ENCODE data around the gene ROCK1.

The ROCK1 gene

GRCh38 chr18:21131698-21132227, 20.1 kb upstream of the ROCK1 start:
- no peak overlapping the region for H3K9ac ChIP-seq
- no peaks in the 10 kb centered on the region for H4K20me1 ChIP-seq
- peaks cover 0 to 34% (median 0%) of the 10 kb centered on the region in 10 experiments; a peak in 5 of 20 replicates for H3K4me1 ChIP-seq
- TF ChIP-seq Cebpa-rat (IDR thresholded peaks at IDR 0.05) = no peak
- H3K27me3 ChIP-seq = no peaks in the 10 kb centered on the region
- no peak overlapping the region for H3K4me2 ChIP-seq
- no peak overlapping the region for H3K27ac ChIP-seq
- H3K9me3 ChIP-seq (replicated peaks in 1 of 11) = peaks cover 0 to 15% (median 10%) of the 10 kb centered on the region in 11 experiments; a peak in 15 of 22 replicates
- no peak overlapping the region for H3K4me3 ChIP-seq
- no peaks in the 10 kb centered on the region for H3K36me3 ChIP-seq

- H3K4me2 ChIP-seq = peak overlapping the region in 2 of 11 experiments; percentile 24 to 29; a peak in 3 of 22 replicates
- H3K4me3 ChIP-seq = no peak overlapping the region
- peaks cover 0 to 15% (median 10%) of the 10 kb centered on the region in 11 experiments; a peak in 15 of 22 replicates for H3K9me3 ChIP-seq (replicated peaks in 1 of 11)
- H3K27me3 ChIP-seq = no peaks in the 10 kb centered on the region
- peak overlapping the region in 1 of 11 experiments; percentile 19; a peak in 1 of 22 replicates for H3K27ac ChIP-seq
- H4K20me1 ChIP-seq = no peaks in the 10 kb centered on the region
- H3K4me1 ChIP-seq = peaks cover 0 to 27% (median 0%) of the 10 kb centered on the region in 10 experiments; a peak in 5 of 20 replicates
- no peak overlapping the region; a peak in 1 of 22 replicates for H3K9ac ChIP-seq
- H3K36me3 ChIP-seq = no peaks in the 10 kb centered on the region
- TF ChIP-seq Cebpa-rat (IDR thresholded peaks at IDR 0.05) = no peak
Observed at GRCh38 chr18:21129566-21130216, 18.1 kb upstream of the ROCK1 start.

GRCh38 chr18:21123290-21123926, 11.8 kb upstream of the ROCK1 start:
- Histone ChIP-seq H3K9ac (peak overlapping the region in 1 of 11 experiments; percentile 44; a peak in 1 of 22 replicates), H3K9me3 (replicated peaks in 1 of 11) (no peaks in the 10 kb centered on the region)
- TF ChIP-seq Cebpa-rat (IDR thresholded peaks at IDR 0.05) = no peak

GRCh38 chr18:21118806-21119205, 7.2 kb upstream of the ROCK1 start:
- Histone ChIP-seq H3K4me2 (peak overlapping the region in 1 of 11 experiments; percentile 66; a peak in 2 of 22 replicates), H3K27ac (peak overlapping the region in 1 of 11 experiments; percentile 69; a peak in 1 of 22 replicates)

More at GRCh38 chr18:21123290-21123926, 11.8 kb upstream of the ROCK1 start:
- Histone ChIP-seq H3K36me3 (no peaks in the 10 kb centered on the region), H3K4me3 (no peak overlapping the region), H3K4me2 (peak overlapping the region; percentile 11 to 60 (median 44); a peak in 13 of 22 replicates), H3K27me3 (no peaks in the 10 kb centered on the region), H4K20me1 (no peaks in the 10 kb centered on the region), H3K4me1 (peaks cover 7 to 16% (median 9%) of the 10 kb centered on the region in 10 experiments; a peak in 18 of 20 replicates), H3K27ac (no peak overlapping the region)

GRCh38 chr18:21117409-21118131, 6.0 kb upstream of the ROCK1 start:
- Histone ChIP-seq H3K9ac (peak overlapping the region in 5 of 11 experiments; percentile 9 to 64 (median 26); a peak in 8 of 22 replicates), H3K9me3 (replicated peaks in 1 of 11) (no peaks in the 10 kb centered on the region), H4K20me1 (no peaks in the 10 kb centered on the region), H3K36me3 (no peaks in the 10 kb centered on the region), H3K4me2 (peak overlapping the region; percentile 19 to 88 (median 55); a peak in 20 of 22 replicates), H3K27ac (peak overlapping the region in 8 of 11 experiments; percentile 21 to 70 (median 50); a peak in 11 of 22 replicates), H3K4me3 (peak overlapping the region in 3 of 10 experiments; percentile 3 to 19 (median 5); a peak in 2 of 20 replicates), H3K27me3 (no peaks in the 10 kb centered on the region), H3K4me1 (peaks cover 13 to 59% (median 27%) of the 10 kb centered on the region in 10 experiments)
- TF ChIP-seq Cebpa-rat (IDR thresholded peaks at IDR 0.05) = no peak

More at GRCh38 chr18:21118806-21119205, 7.2 kb upstream of the ROCK1 start:
- H3K4me1 ChIP-seq = peaks cover 16 to 52% (median 27%) of the 10 kb centered on the region in 10 experiments
- no peaks in the 10 kb centered on the region for H3K9me3 ChIP-seq (replicated peaks in 1 of 11)
- no peak for TF ChIP-seq Cebpa-rat (IDR thresholded peaks at IDR 0.05)
- H3K36me3 ChIP-seq = no peaks in the 10 kb centered on the region
- no peaks in the 10 kb centered on the region for H4K20me1 ChIP-seq
- H3K27me3 ChIP-seq = no peaks in the 10 kb centered on the region
- no peak overlapping the region for H3K4me3 ChIP-seq
- no peak overlapping the region for H3K9ac ChIP-seq

GRCh38 chr18:21115519-21116411, 4.2 kb upstream of the ROCK1 start:
- TF ChIP-seq Cebpa-rat (IDR thresholded peaks at IDR 0.05) = no peak
- Histone ChIP-seq H3K27me3 (no peaks in the 10 kb centered on the region), H3K4me1 (peaks cover 17 to 60% (median 28%) of the 10 kb centered on the region in 10 experiments), H3K4me3 (no peak overlapping the region), H3K27ac (0 out of 22 replicates have a peak overlapping the region, but pooled peaks of 1 of the 11 experiments have one; percentile 2), H4K20me1 (peaks cover 0 to 6% (median 4%) of the 10 kb centered on the region in 11 experiments; a peak in 9 of 22 replicates), H3K36me3 (no peaks in the 10 kb centered on the region), H3K9ac (no peak overlapping the region), H3K4me2 (peak overlapping the region in 5 of 11 experiments; percentile 37 to 88 (median 66); a peak in 9 of 22 replicates), H3K9me3 (replicated peaks in 1 of 11) (no peaks in the 10 kb centered on the region)

- peaks cover 0 to 6% (median 0%) of the 10 kb centered on the region in 11 experiments; a peak in 6 of 22 replicates for H3K9me3 ChIP-seq (replicated peaks in 1 of 11)
- TF ChIP-seq Cebpa-rat (IDR thresholded peaks at IDR 0.05) = no peak
- H3K27ac ChIP-seq = peak overlapping the region; percentile 72 to 91 (median 79); a peak in 21 of 22 replicates
- H3K27me3 ChIP-seq = no peaks in the 10 kb centered on the region
- peaks cover 0 to 9% (median 3%) of the 10 kb centered on the region in 11 experiments; a peak in 5 of 22 replicates for H3K36me3 ChIP-seq
- H3K4me2 ChIP-seq = peak overlapping the region; percentile 77 to 94 (median 83)
- peaks cover 28 to 58% (median 34%) of the 10 kb centered on the region in 10 experiments for H3K4me1 ChIP-seq
- H3K4me3 ChIP-seq = peak overlapping the region; percentile 72 to 98 (median 79)
- H4K20me1 ChIP-seq = peaks cover 30 to 38% (median 35%) of the 10 kb centered on the region in 11 experiments
- peak overlapping the region; percentile 79 to 89 (median 84) for H3K9ac ChIP-seq
Observed at GRCh38 chr18:21112543-21113105, 1.0 kb upstream of the ROCK1 start.

Measured in BLaER1 treated with 17β-estradiol and CSF1 and Interleukin-3, amounts not matched to agents 10 nM and 100 nM (cell line).